Caco-2 (cell line): ENCODE data around the gene DIAPH2. TPM values are rescaled to one million over a fixed set of nuclear protein-coding genes. Genes with fewer than 3 reads are reported as not detected.

Experiments
- BruUV-seq: library from RNA; stranded (reverse); fragments of 400-500 nt; replicated peaks from 2 replicates; lab custom pipeline; 2021; lab: Mats Ljungman, UMichigan
- CTCF ChIA-PET: fragments of 300-600 bp; sonication (Branson Sonifier 250); formaldehyde crosslinking; loops from one replicate; lab custom pipeline; 2022; ENCODE audit warnings: antibody characterized with exemption; lab: Charles Lee
- POLR2A ChIA-PET: fragments of 300-600 bp; sonication (Branson Sonifier 250); formaldehyde crosslinking; loops from one replicate; lab custom pipeline; 2022; ENCODE audit warnings: antibody characterized with exemption; lab: Charles Lee
- DNase-seq, 2 experiments: peaks; one replicate each; pipeline versions ENCODE4 v3.0.0 to v3.0.0-alpha.2; 2020 to 2022
- H3K27me3 ChIP-seq: replicated peaks from 2 replicates; pipeline ENCODE4 v1.6.0; 2011; ENCODE audit warnings: low read length; ENCODE audit not compliant: control insufficient read depth, insufficient read depth
- H3K36me3 ChIP-seq: 2 replicates; pipeline ENCODE4 v1.5.1; 2011; ENCODE audit warnings: low read length; ENCODE audit not compliant: control insufficient read depth, insufficient read depth
- H3K4me1 ChIP-seq: fragments of 250-450 bp; sonication (Bioruptor Pico); 2 replicates; pipeline ENCODE4 v1.5.1; 2020; ENCODE audit warnings: mild to moderate bottlenecking
- H3K4me3 ChIP-seq: 2 replicates; pipeline ENCODE4 v1.5.1; 2011; ENCODE audit warnings: low read depth, mild to moderate bottlenecking, control low read depth, low read length
- H3K9me3 ChIP-seq: fragments of 250-450 bp; sonication (Bioruptor Pico); 2 replicates; pipeline ENCODE4 v1.5.1; 2020; ENCODE audit warnings: mild to moderate bottlenecking, moderate library complexity
- H3K27ac Mint-ChIP-seq: one replicate; pipeline ENCODE4 v1.8.0; 2022; ENCODE audit warnings: mixed read lengths; ENCODE audit not compliant: unreplicated experiment
- H3K27me3 Mint-ChIP-seq: one replicate; pipeline ENCODE4 v1.8.0; 2022; ENCODE audit warnings: mixed read lengths; ENCODE audit not compliant: insufficient read depth, unreplicated experiment
- H3K36me3 Mint-ChIP-seq: one replicate; pipeline ENCODE4 v1.8.0; 2022; ENCODE audit warnings: mild to moderate bottlenecking, mixed read lengths; ENCODE audit not compliant: insufficient read depth, unreplicated experiment
- H3K4me1 Mint-ChIP-seq: one replicate; pipeline ENCODE4 v1.8.0; 2022; ENCODE audit warnings: low read depth, mixed read lengths; ENCODE audit not compliant: unreplicated experiment
- H3K4me3 Mint-ChIP-seq: one replicate; pipeline ENCODE4 v1.8.0; 2022; ENCODE audit warnings: mild to moderate bottlenecking, moderate library complexity, mixed read lengths; ENCODE audit not compliant: unreplicated experiment
- H3K9me3 Mint-ChIP-seq: one replicate; pipeline ENCODE4 v1.8.0; 2022; ENCODE audit warnings: mixed read lengths; ENCODE audit not compliant: unreplicated experiment
- CTCF ChIP-seq, 2 experiments: fragments of 200-600 bp in 1 of 2; IDR thresholded peaks; 1 replicate in 1 of 2; 2 replicates in 1 of 2; pipeline versions ENCODE4 v1.5.1 to v1.8.0; 2011 to 2022; ENCODE audit warnings: antibody characterized with exemption in 1 of 2, control low read depth in 1 of 2, inconsistent platforms in 1 of 2, low read depth in 1 of 2, low read length in 1 of 2, mild to moderate bottlenecking in 1 of 2, moderate library complexity in 1 of 2; ENCODE audit not compliant: insufficient read depth in 1 of 2, severe bottlenecking in 1 of 2, unreplicated experiment in 1 of 2
- intact Hi-C: fragments of 100-400 bp; cut with micrococcal nuclease; formaldehyde crosslinking; loops from one replicate; pipeline ENCODE4 v1.10.0; 2022; ENCODE audit not compliant: unreplicated experiment
- total RNA-seq: library from RNA; stranded (reverse); gene quantifications from 2 replicates; pipeline ENCODE4 v1.2.3, GENCODE V29; 2022

Gene DIAPH2
- total RNA-seq, 1 experiment from 2014 or later = 16.1 TPM

GRCh38 chrX:97616883-97617530 is 932.4 kb downstream of the DIAPH2 start:
- no TSS peak for BruUV-seq
- no peak for DNase-seq
- no peaks in the 10 kb centered on the region for H3K36me3 ChIP-seq
- H3K27ac Mint-ChIP-seq = no peak overlapping the region
- no peaks in the 10 kb centered on the region for H3K36me3 Mint-ChIP-seq
- intact Hi-C loops = no loop called here
- ChIA-PET POLR2A (no interaction called here), CTCF (no interaction called here)
- H3K9me3 ChIP-seq = no peaks in the 10 kb centered on the region
- H3K9me3 Mint-ChIP-seq = no peaks in the 10 kb centered on the region
- TF ChIP-seq CTCF (IDR thresholded peaks at IDR 0.05; ENCODE audit: insufficient read depth in 1 of 2, low read depth in 1 of 2, low read length in 1 of 2, severe bottlenecking in 1 of 2, unreplicated experiment in 1 of 2) = no peak
- no peaks in the 10 kb centered on the region for H3K27me3 ChIP-seq
- H3K4me1 Mint-ChIP-seq = no peaks in the 10 kb centered on the region
- no peaks in the 10 kb centered on the region for H3K27me3 Mint-ChIP-seq
- H3K4me3 Mint-ChIP-seq = no peak overlapping the region
- H3K4me1 ChIP-seq = no peaks in the 10 kb centered on the region
- H3K4me3 ChIP-seq = no peak overlapping the region

DNA sequence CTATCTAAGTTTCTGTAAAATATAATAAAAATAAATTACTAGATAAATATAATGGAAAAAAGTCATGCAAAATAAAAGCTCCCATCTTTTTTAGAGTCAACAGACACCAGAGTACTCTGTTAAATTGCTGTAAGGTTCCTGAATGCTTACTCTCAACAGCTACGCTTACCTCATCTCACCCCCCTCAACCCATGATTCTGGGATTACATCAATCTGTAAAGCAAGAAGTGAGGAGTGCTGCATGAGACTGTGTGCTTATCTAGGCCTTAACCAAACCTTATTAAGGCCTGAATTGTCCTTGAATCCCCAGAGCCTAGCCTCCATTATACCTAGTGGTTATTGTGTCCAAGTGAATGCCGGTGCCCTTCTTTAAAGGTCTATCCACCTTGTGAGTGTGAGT is 934.9 kb downstream of the DIAPH2 start:
- H3K36me3 ChIP-seq = no peaks in the 10 kb centered on the region
- no peak for TF ChIP-seq CTCF (IDR thresholded peaks at IDR 0.05; ENCODE audit: insufficient read depth in 1 of 2, low read depth in 1 of 2, low read length in 1 of 2, severe bottlenecking in 1 of 2, unreplicated experiment in 1 of 2)
- H3K27me3 ChIP-seq = no peaks in the 10 kb centered on the region
- Mint-ChIP-seq H3K36me3 (no peaks in the 10 kb centered on the region), H3K27ac (no peak overlapping the region), H3K4me3 (no peak overlapping the region), H3K27me3 (no peaks in the 10 kb centered on the region), H3K9me3 (no peaks in the 10 kb centered on the region), H3K4me1 (no peaks in the 10 kb centered on the region)
- CTCF ChIA-PET = no interaction called here
- H3K4me3 ChIP-seq = no peak overlapping the region
- intact Hi-C loops = no loop called here
- POLR2A ChIA-PET = no interaction called here
- BruUV-seq = no TSS peak
- no peaks in the 10 kb centered on the region for H3K9me3 ChIP-seq
- H3K4me1 ChIP-seq = no peaks in the 10 kb centered on the region
- no peak for DNase-seq

DNA sequence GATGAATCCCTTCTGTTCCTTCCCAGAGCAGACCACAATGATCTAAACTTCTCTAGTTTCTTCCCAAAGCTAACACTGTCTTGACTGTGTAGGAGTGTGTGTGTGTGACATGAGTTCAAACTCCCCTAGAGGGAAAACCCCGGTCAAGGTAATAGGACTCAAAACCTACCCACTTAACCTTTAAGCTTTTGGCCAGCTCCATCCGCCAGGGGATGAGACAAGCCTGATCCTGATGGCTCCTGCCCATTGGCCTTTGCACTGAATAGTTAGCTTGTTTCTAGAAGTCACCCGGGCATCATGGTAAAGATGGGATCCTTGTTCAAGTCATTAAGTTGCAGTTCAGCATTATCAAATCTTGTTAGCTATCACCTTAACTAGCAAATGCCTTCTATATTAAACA is 937.5 kb downstream of the DIAPH2 start:
- no TSS peak for BruUV-seq
- Mint-ChIP-seq H3K27me3 (no peaks in the 10 kb centered on the region), H3K36me3 (no peaks in the 10 kb centered on the region), H3K27ac (no peak overlapping the region), H3K4me1 (no peaks in the 10 kb centered on the region), H3K9me3 (no peaks in the 10 kb centered on the region), H3K4me3 (no peak overlapping the region)
- no peak overlapping the region for H3K4me3 ChIP-seq
- intact Hi-C loops = no loop called here
- H3K4me1 ChIP-seq = no peaks in the 10 kb centered on the region
- H3K36me3 ChIP-seq = no peaks in the 10 kb centered on the region
- TF ChIP-seq CTCF (IDR thresholded peaks at IDR 0.05; ENCODE audit: insufficient read depth in 1 of 2, low read depth in 1 of 2, low read length in 1 of 2, severe bottlenecking in 1 of 2, unreplicated experiment in 1 of 2) = no peak
- no peaks in the 10 kb centered on the region for H3K9me3 ChIP-seq
- ChIA-PET CTCF (no interaction called here), POLR2A (no interaction called here)
- no peaks in the 10 kb centered on the region for H3K27me3 ChIP-seq
- no peak for DNase-seq
